Mucosa of descending colon (tissue), 3 donors: ENCODE measurements around the gene CD83. TPM values are rescaled to one million over a fixed set of nuclear protein-coding genes. Genes with fewer than 3 reads are reported as not detected.

Experiments used
- ATAC-seq: fragments of 200-7000 bp; cut with Tn5 transposase; one replicate; pipeline ENCODE4 v1.9.1; 2020; ENCODE audit warnings: mild to moderate bottlenecking, moderate library complexity
- DNase-seq, 3 donors: peaks; one replicate each; pipeline ENCODE4 v3.0.0-alpha.2; 2020
- H3K36me3 ChIP-seq: fragments of 200-600 bp; one replicate; pipeline ENCODE4 v1.8.0; 2021; ENCODE audit warnings: low read depth, mild to moderate bottlenecking
- H3K4me1 ChIP-seq: fragments of 200-600 bp; one replicate; pipeline ENCODE4 v1.8.0; 2021; ENCODE audit warnings: low read depth, mild to moderate bottlenecking
- H3K4me3 ChIP-seq: fragments of 200-600 bp; one replicate; pipeline ENCODE4 v1.8.0; 2021; ENCODE audit warnings: mild to moderate bottlenecking
- H3K9me3 ChIP-seq: fragments of 200-600 bp; one replicate; pipeline ENCODE4 v1.8.0; 2021; ENCODE audit warnings: mild to moderate bottlenecking
- intact Hi-C, 2 donors: fragments of 100-400 bp; cut with DNase I in 1 of 2; cut with micrococcal nuclease in 1 of 2; formaldehyde crosslinking; loops; one replicate each; pipeline versions ENCODE4 v1.11.0 to v1.11.1; 2022; cut with DNase I, micrococcal nuclease
- total RNA-seq, 3 donors: library from RNA; stranded (reverse); fragmentation: NEBNext Ultra II Directional in 2 of 3; extraction: Animal tissue kit (Norgen Biotek cat#: 25700) in 2 of 3; gene quantifications; one replicate each; pipeline versions ENCODE4 v1.2.1 to v1.2.4, GENCODE V29; 2021 to 2023
- TF ChIP-seq, protein P1 (sequence below): fragments of 200-600 bp; IDR thresholded peaks from one replicate; pipeline ENCODE4 v1.8.0; 2022; ENCODE audit warnings: antibody characterized with exemption, mild to moderate bottlenecking
- donor health status: DM: no; HTN: no; CAD: no; lungs with moderate emphysema.
- donor health status: DM: no; HTN: no; CAD: no.
- donor health status: DM: no; HTN: yes; CAD: no.

The CD83 gene
- total RNA-seq, 3 donors from 2014 or later, result 1.4 to 2.5 (median 2.2) TPM

DNA sequence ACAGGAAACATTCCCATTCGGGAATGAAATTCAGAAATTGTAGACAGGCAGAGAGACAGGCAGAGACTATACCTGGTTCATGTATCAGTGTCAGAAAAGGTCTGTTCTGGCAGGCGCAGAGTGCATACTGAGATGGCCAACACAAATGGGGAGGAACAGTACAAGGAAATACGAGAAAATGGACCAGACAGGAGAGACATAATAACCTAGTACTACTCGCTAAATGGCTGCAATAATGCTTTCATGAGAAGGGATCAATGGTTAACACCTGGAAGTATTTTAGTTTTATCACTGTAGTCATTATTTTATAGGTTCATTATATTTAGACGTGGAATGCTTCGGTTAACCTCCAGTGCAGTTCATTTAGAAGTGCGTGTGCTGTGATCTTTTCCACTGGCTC lies 58.9 kb downstream of the CD83 start:
- peak; percentile 76 for ATAC-seq
- Histone ChIP-seq H3K9me3 (peaks cover 2% of the 10 kb centered on the region), H3K36me3 (no peaks in the 10 kb centered on the region), H3K4me3 (no peak overlapping the region), H3K4me1 (peaks cover 8% of the 10 kb centered on the region)
- TF ChIP-seq, protein P1, sequence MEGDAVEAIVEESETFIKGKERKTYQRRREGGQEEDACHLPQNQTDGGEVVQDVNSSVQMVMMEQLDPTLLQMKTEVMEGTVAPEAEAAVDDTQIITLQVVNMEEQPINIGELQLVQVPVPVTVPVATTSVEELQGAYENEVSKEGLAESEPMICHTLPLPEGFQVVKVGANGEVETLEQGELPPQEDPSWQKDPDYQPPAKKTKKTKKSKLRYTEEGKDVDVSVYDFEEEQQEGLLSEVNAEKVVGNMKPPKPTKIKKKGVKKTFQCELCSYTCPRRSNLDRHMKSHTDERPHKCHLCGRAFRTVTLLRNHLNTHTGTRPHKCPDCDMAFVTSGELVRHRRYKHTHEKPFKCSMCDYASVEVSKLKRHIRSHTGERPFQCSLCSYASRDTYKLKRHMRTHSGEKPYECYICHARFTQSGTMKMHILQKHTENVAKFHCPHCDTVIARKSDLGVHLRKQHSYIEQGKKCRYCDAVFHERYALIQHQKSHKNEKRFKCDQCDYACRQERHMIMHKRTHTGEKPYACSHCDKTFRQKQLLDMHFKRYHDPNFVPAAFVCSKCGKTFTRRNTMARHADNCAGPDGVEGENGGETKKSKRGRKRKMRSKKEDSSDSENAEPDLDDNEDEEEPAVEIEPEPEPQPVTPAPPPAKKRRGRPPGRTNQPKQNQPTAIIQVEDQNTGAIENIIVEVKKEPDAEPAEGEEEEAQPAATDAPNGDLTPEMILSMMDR, result no peak
- DNase-seq, result no peak
- intact Hi-C loops, result no loop called here

DNA sequence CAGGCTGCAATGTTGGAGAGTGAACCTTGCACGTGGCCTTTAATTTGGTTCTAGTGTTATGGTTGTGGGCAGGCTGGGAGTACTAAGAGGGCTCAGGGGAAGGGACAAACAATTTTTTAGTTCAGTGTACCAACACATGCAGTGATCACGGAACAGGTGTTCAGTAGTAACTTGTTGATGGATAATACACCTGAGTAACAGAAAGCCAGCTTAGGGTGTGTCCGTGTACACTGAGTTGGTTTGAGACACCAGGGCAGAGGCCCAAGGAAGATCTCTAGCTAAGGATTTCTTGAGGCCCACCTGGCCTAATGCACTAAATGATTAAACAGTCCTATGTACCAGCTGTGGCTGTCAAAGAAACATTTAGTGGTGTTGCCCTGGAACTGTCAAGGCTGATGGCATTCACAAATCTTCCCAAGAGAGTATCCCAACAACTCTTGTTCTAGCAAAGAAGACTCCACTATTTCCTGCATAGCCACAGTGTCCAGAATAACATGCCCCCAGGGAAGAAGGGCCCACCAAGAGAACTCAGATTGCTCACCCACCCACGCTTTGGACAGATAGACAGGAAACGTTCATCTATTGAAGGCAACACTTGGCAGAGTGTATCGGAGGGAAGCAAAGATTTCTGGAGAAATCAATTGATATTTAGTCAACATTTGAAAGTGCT lies 60.0 kb downstream of the CD83 start:
- peak; percentile 76 for ATAC-seq
- TF ChIP-seq, protein P1, result no peak
- intact Hi-C loops, result no loop called here
- Histone ChIP-seq H3K4me1 (peaks cover 8% of the 10 kb centered on the region), H3K4me3 (no peak overlapping the region), H3K9me3 (peaks cover 2% of the 10 kb centered on the region), H3K36me3 (no peaks in the 10 kb centered on the region)
- DNase-seq, result no peak

DNA sequence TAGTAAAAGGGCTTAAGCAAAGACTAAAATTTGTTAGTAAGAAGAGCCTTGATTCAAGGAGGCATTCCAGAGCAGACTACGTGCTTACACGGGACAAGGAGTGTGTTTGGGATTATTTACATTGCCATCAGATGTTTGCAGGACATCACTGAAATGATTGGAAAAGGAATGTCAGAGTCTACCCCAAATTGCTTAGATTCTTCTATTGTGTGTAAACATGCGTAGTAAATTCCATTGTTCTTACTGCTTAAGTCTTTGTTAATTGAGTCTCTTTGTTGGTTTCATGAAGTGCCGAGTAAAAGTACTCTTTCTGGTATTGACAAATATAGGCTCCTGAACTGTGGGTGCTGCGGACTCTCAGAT lies 60.5 kb downstream of the CD83 start:
- intact Hi-C loops, result no loop called here
- DNase-seq, result no peak
- Histone ChIP-seq H3K4me3 (no peak overlapping the region), H3K36me3 (no peaks in the 10 kb centered on the region), H3K9me3 (no peaks in the 10 kb centered on the region), H3K4me1 (peaks cover 8% of the 10 kb centered on the region)
- no peak for ATAC-seq
- TF ChIP-seq, protein P1, result no peak

DNA sequence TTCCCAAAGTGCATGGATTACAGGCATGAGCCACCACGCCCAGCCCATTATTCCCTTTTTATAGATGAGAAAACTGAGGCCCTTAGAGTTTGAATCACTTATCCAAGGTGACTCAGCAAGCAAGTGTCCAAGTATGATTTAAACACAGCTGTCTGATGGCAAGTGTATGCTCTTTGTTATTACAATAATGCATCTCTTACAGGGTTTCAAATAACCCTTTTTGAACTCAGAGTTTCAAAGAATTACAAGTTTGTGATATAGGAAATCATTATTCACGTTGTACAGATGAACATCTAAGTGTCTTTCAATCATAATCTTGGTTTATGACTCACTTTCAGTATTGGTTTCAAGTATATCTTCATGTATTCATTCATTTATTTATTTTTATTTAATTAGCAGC lies 63.0 kb downstream of the CD83 start:
- no peaks in the 10 kb centered on the region for H3K36me3 ChIP-seq
- H3K9me3 ChIP-seq, result no peaks in the 10 kb centered on the region
- TF ChIP-seq, protein P1, result no peak
- ATAC-seq (no peak), DNase-seq (no peak)
- no peak overlapping the region for H3K4me3 ChIP-seq
- H3K4me1 ChIP-seq, result peaks cover 8% of the 10 kb centered on the region
- intact Hi-C loops, result no loop called here

DNA sequence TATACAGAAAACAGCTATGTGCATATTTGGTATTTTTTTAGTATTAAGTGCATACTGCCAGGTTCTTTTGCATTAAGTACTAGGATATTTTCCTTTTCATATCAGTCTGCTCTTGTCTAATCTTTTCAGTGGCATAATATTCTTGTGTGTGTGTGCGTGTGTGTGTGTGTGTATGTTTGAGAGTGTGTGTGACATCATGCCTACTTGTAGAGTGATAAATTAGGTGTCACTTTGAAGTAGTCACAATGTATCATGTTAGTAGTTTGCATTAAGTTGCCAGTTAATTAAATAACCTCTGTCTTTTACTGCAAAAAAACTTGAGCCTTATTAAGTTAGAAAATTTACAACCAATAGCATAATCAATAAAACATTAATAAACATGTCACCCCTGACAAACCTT lies 65.3 kb downstream of the CD83 start:
- ATAC-seq, result no peak
- DNase-seq, result no peak
- TF ChIP-seq, protein P1, result no peak
- intact Hi-C loops, result no loop called here
- H3K36me3 ChIP-seq, result no peaks in the 10 kb centered on the region
- no peaks in the 10 kb centered on the region for H3K9me3 ChIP-seq
- no peaks in the 10 kb centered on the region for H3K4me1 ChIP-seq
- H3K4me3 ChIP-seq, result no peak overlapping the region

Other genes with a start within 250 kb of the CD83 start
- gene RNF182, start 192.8 kb upstream of the CD83 start, total RNA-seq, result under 1 TPM in 2 of 3 donors, not detected in 1; 0.09 to 0.25 TPM